ENCODE measurements around the gene FOXN3.

DNA sequence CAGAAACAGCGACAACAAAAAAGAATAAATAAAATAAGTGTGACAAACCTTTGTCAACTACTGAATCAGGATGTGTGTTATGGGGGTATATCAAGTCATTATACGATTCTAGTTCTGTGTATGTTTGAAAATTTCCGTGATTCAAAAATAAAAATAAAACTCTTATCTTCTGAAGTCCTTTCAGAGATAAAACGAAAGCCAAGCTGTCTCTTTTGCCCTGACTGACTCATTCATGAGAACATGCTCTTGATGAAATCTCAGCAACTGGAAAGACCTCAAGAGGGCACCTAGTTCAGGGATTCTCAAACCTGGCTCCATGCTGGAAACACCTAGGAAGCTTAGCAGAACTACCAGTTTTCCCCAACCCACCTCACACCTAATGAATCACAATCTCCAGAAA lies 9.2 kb downstream of the FOXN3 start:
- TF ChIP-seq EZH2phosphoT487 (IDR thresholded peaks at IDR 0.05; ENCODE audit: low read depth): no peak
- TF ChIP-seq, protein P1, sequence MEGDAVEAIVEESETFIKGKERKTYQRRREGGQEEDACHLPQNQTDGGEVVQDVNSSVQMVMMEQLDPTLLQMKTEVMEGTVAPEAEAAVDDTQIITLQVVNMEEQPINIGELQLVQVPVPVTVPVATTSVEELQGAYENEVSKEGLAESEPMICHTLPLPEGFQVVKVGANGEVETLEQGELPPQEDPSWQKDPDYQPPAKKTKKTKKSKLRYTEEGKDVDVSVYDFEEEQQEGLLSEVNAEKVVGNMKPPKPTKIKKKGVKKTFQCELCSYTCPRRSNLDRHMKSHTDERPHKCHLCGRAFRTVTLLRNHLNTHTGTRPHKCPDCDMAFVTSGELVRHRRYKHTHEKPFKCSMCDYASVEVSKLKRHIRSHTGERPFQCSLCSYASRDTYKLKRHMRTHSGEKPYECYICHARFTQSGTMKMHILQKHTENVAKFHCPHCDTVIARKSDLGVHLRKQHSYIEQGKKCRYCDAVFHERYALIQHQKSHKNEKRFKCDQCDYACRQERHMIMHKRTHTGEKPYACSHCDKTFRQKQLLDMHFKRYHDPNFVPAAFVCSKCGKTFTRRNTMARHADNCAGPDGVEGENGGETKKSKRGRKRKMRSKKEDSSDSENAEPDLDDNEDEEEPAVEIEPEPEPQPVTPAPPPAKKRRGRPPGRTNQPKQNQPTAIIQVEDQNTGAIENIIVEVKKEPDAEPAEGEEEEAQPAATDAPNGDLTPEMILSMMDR (IDR thresholded peaks at IDR 0.05; ENCODE audit: low read depth, low read length): no peak

Data from OCI-LY3 (cell line).